Tibial nerve (tissue), 4 donors: ENCODE data around the gene PRKAG2. TPM values are rescaled to one million over a fixed set of nuclear protein-coding genes. Genes with fewer than 3 reads are reported as not detected.
A peak's percentile ranks its signal among the peaks of the same experiment; 100 is the strongest.
"Not testable (repeated sequence)": the region's sequence is repeated elsewhere in the genome, so short reads cannot be mapped to it uniquely, and the experiment has no call there.

Experiments used
- DNase-seq, 2 donors: peaks; one replicate each; pipeline ENCODE4 v3.0.0-alpha.2; 2019; ENCODE audit warnings: low spot score in 2 of 2
- H3K27ac ChIP-seq, 4 donors: fragments of 200-600 bp; sonication (generic) in 3 of 4; one replicate each; pipeline ENCODE4 v1.5.1; 2017 to 2019; ENCODE audit warnings: mild to moderate bottlenecking in 1 of 4
- H3K27me3 ChIP-seq, 2 donors: fragments of 200-600 bp; sonication (generic) in 1 of 2; one replicate each; pipeline versions ENCODE4 v1.5.1 to v1.6.0; 2017 to 2019
- H3K36me3 ChIP-seq, 3 donors: fragments of 200-600 bp; sonication (generic); one replicate each; pipeline ENCODE4 v1.5.1; 2018 to 2019
- H3K4me1 ChIP-seq, 4 donors: fragments of 200-600 bp; sonication (generic) in 3 of 4; one replicate each; pipeline ENCODE4 v1.5.1; 2017 to 2019
- H3K4me3 ChIP-seq, 4 donors: fragments of 200-600 bp; sonication (generic) in 3 of 4; one replicate each; pipeline ENCODE4 v1.5.1; 2017 to 2019; ENCODE audit warnings: mild to moderate bottlenecking in 1 of 4, moderate library complexity in 1 of 4
- H3K9me3 ChIP-seq, 4 donors: fragments of 200-600 bp; sonication (generic) in 3 of 4; one replicate each; pipeline ENCODE4 v1.5.1; 2017 to 2019
- CTCF ChIP-seq, 5 experiments: fragments of 200-600 bp in 3 of 5; fragments of 450-650 bp in 2 of 5; sonication (generic) in 3 of 5; IDR thresholded peaks; one replicate each; pipeline ENCODE4 v1.5.1; 2016 to 2019; ENCODE audit warnings: antibody characterized with exemption in 5 of 5, mild to moderate bottlenecking in 3 of 5, moderate library complexity in 2 of 5
- EP300 ChIP-seq, 2 donors: sonication (generic); formaldehyde crosslinking; IDR thresholded peaks; one replicate each; pipeline ENCODE4 v1.6.1; 2017; ENCODE audit warnings: antibody characterized with exemption in 2 of 2, mild to moderate bottlenecking in 1 of 2
- POLR2A ChIP-seq, 2 donors: fragments of 450-650 bp; IDR thresholded peaks; one replicate each; pipeline ENCODE4 v1.6.1; 2017; ENCODE audit warnings: antibody characterized with exemption in 2 of 2, mild to moderate bottlenecking in 2 of 2, moderate library complexity in 2 of 2
- WGBS, 2 donors: methylation state at CpG; one replicate each; pipeline ENCODE4 v1.1.5; 2018; 5-methylcytosine and 5-hydroxymethylcytosine counted together
- total RNA-seq, 4 donors: library from RNA; depleted of rRNA; stranded (reverse); fragments of >200 nt; gene quantifications; one replicate each; pipeline ENCODE4 v1.1.0, GENCODE V29; 2016

The PRKAG2 gene
- total RNA-seq, 4 donors from 2014 or later: 24.5 to 82.6 (median 38.3) TPM

- H3K9me3 ChIP-seq: no peaks in the 10 kb centered on the region
- peak overlapping the region in 2 of 4 donors; percentile 50 to 73 for H3K27ac ChIP-seq
Measured at GRCh38 chr7:151539088-151539671, 337.7 kb downstream of the PRKAG2 start.

GRCh38 chr7:151537818-151538561, 338.9 kb downstream of the PRKAG2 start:
- Histone ChIP-seq H3K27me3 (no peaks in the 10 kb centered on the region), H3K36me3 (no peaks in the 10 kb centered on the region), H3K4me3 (no peak overlapping the region), H3K4me1 (peaks cover 0 to 22% (median 5%) of the 10 kb centered on the region in 4 donors), H3K9me3 (no peaks in the 10 kb centered on the region), H3K27ac (peak overlapping the region in 2 of 4 donors; percentile 50 to 73)
- 18 to 27% methylated on average over 8 of the region's 8 CpGs for WGBS, 2 donors
- TF ChIP-seq CTCF (IDR thresholded peaks at IDR 0.05) (no peak), POLR2A (IDR thresholded peaks at IDR 0.05) (no peak), EP300 (IDR thresholded peaks at IDR 0.05) (no peak)
- DNase-seq: peak in 1 of 2 donors; percentile 58

More at GRCh38 chr7:151539088-151539671, 337.7 kb downstream of the PRKAG2 start:
- TF ChIP-seq EP300 (IDR thresholded peaks at IDR 0.05) (no peak), POLR2A (IDR thresholded peaks at IDR 0.05) (no peak), CTCF (IDR thresholded peaks at IDR 0.05) (no peak)
- DNase-seq: no peak
- no peaks in the 10 kb centered on the region for H3K36me3 ChIP-seq
- H3K27me3 ChIP-seq: no peaks in the 10 kb centered on the region
- H3K4me1 ChIP-seq: peaks cover 0 to 22% (median 5%) of the 10 kb centered on the region in 4 donors
- H3K4me3 ChIP-seq: no peak overlapping the region
- WGBS, 2 donors: 46 to 54% methylated on average over 9 of the region's 9 CpGs

GRCh38 chr7:151536178-151536577, 340.7 kb downstream of the PRKAG2 start:
- H3K27me3 ChIP-seq, H3K27ac ChIP-seq, DNase-seq, H3K9me3 ChIP-seq, H3K36me3 ChIP-seq, H3K4me3 ChIP-seq: not testable (repeated sequence)
- 91 to 93% methylated on average over 2 of the region's 2 CpGs for WGBS, 2 donors
- peaks cover 0 to 22% (median 5%) of the 10 kb centered on the region in 4 donors for H3K4me1 ChIP-seq

- Histone ChIP-seq H3K4me1 (no peaks in the 10 kb centered on the region), H3K36me3 (no peaks in the 10 kb centered on the region), H3K27ac (no peak overlapping the region), H3K4me3 (no peak overlapping the region), H3K27me3 (no peaks in the 10 kb centered on the region), H3K9me3 (peaks cover 0 to 20% (median 1%) of the 10 kb centered on the region in 4 donors)
- no peak for DNase-seq
- TF ChIP-seq EP300 (IDR thresholded peaks at IDR 0.05): no peak
- TF ChIP-seq POLR2A (IDR thresholded peaks at IDR 0.05): no peak
- no peak for TF ChIP-seq CTCF (IDR thresholded peaks at IDR 0.05)
Measured at GRCh38 chr7:151529842-151530241, 347.1 kb downstream of the PRKAG2 start.

- H3K27ac ChIP-seq: no peak overlapping the region
- TF ChIP-seq POLR2A (IDR thresholded peaks at IDR 0.05): no peak
- TF ChIP-seq EP300 (IDR thresholded peaks at IDR 0.05): no peak
- no peak for TF ChIP-seq CTCF (IDR thresholded peaks at IDR 0.05)
- peaks cover 0 to 3% (median 0%) of the 10 kb centered on the region in 4 donors for H3K9me3 ChIP-seq
- DNase-seq: no peak
- H3K27me3 ChIP-seq: no peaks in the 10 kb centered on the region
- H3K4me3 ChIP-seq: no peak overlapping the region
- H3K36me3 ChIP-seq: no peaks in the 10 kb centered on the region
- peaks cover 0 to 8% (median 5%) of the 10 kb centered on the region in 4 donors for H3K4me1 ChIP-seq
- WGBS, 2 donors: 85 to 96% methylated on average over 2 of the region's 2 CpGs
Measured at GRCh38 chr7:151524845-151525244, 352.1 kb downstream of the PRKAG2 start.
